Activated T-cell treated with anti-CD3 and anti-CD28 coated beads for 24 hours (primary cell): ENCODE data around the gene RPSA.
"Not testable (repeated sequence)": the region's sequence is repeated elsewhere in the genome, so short reads cannot be mapped to it uniquely, and the experiment has no call there.

Source experiments
- DNase-seq: peaks from one replicate; pipeline ENCODE4 v3.0.0-alpha.2; 2020; ENCODE audit warnings: low read depth

The RPSA gene

DNA sequence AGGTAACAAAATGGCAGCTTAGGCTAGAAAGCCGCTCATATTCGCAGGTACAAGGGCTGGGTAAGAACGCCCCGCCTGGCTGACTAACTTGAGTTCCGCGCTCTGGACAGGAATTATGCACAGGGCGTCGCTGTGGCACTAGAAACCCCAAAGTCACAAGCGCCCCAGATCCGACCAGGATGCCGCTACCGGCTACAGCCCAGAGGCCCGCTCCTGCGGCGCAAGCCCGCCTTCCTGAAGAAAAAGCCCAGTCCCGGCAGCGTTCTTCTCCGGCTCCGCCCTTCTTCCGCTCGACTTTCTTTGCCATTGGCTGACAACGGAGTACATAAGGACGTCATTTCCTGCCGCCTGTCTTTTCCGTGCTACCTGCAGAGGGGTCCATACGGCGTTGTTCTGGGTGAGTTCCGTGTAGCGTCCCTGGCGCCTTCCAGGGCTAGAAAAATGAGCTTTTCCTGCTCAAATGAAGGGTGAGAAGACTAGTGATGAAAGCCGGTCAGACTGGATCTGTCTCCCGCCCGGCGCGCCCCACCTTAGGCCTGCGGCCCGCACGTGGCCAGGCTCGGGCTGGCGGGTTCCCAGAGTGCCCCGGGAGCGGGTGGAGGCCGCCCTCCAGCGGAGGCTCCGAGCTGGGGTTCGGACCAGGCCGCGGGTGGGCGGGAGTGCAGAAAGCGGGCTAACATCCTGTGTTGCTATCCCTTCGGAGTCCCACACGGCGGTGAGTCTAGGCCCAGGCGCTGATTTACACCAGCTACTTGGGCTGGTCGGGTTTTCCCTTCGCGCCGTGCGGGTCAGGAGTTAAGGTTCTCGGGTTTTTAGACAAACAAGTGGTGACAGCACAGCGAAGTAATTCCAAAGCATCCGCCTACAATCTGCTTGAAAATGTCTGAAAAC, at the start of gene RPSA:
Gene RPSA (plus strand): TSS at position 353 of the 891 bp plus-strand sequence. CDS start 934 bp downstream, outside the sequence.
- peak; percentile 93 for DNase-seq

DNA sequence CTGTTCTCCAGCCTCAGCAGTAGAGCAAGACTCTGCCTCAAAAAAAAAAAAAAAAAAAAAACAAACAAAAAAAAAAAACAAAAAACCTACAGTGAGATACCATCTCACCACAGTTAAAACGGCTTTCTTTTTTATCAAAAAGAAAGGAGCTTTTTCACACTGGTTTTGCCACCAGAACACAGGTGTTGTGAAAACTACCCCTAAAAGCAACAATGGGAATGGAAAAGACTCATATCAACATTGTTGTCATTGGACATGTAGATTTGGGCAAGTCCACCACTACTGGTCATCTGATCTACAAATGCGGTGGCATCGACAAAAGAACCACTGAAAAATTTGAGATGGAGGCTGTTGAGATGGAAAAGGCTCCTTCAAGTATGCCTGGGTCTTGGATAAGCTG, 48.2 kb upstream of the RPSA start:
- no peak for DNase-seq

DNA sequence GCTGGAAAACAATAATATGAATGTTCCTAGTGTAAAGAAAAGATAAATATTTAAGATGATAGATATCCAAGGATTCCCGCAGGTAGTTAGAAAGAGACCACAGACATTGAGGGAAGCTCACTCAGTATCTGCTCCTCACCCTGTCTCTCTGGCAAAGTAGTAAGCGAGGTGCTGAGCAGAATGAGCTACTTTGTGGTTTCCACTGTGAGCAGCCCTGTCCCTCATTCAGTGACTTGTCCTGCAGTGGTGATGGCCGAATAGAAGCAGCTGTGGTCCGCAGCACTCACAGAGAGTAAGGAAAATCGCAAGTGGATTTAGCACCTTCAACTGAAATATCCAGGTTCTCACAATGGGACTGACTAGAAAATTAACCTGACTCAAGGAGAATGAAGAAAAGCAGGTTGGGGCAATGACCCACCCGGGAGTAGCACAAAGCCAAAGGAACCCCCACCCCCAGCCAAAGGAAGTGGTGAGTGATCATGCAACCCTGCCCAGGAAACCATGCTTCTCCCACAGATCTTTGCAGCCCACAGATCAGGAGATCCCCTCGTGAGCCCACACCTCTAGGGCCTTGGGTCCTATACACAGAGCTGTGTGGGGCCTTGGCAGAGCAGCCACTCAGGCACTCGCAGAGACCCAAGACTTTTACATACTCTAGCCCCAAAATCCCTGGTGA, 45.1 kb upstream of the RPSA start:
- peak; percentile 16 for DNase-seq

DNA sequence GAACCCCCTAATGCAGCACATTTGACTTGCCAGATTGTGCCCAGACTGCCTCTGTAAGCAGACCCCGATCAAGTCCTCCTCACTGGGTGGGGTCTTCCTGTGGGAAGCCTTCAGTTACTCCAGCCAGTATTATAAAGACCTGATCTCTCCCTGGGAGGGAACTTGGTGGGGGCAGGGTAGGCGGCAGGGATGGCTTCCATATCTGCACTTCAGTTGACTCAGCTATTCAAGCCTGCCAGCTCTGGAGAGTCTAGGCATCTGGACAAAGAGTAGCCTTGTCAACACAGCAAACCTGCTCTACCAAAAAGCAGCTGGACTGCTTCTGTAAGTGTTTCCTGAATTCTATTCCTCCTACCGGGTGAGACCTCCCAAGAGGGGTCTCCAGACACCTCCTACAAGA, 44.3 kb upstream of the RPSA start:
- no peak for DNase-seq

DNA sequence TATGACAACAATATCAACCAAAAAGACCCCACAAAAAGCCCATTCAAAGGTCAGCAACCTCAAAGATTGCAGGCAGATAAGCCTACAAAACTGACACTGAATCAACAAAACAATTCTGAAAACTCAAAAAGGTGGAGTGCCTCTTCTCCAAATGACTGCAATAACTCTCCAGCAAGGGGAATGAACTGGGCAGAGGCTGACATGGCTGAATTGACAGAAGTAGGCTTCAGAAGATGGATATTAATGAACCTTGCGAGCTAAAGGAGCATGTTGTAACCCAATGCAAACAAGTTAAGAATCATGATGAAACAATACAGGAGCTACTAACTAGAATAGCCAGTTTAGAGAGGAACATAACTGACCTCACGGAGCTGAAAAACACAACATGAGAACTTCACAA, 43.7 kb upstream of the RPSA start:
- DNase-seq = no peak

DNA sequence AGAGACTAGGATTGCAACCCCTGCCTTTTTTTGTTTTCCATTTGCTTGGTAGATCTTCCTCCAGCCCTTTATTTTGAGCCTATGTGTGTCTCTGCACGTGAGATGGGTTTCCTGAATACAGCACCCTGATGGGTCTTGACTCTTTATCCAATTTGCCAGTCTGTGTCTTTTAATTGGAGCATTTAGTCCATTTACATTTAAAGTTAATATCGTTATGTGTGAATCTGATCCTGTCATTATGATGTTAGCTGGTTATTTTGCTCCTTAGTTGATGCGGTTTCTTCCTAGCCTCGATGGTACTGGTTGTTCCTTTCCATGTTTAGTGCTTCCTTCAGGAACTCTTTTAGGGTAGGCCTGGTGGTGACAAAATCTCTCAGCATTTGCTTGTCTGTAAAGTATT, 36.1 kb upstream of the RPSA start:
- not testable (repeated sequence) for DNase-seq

DNA sequence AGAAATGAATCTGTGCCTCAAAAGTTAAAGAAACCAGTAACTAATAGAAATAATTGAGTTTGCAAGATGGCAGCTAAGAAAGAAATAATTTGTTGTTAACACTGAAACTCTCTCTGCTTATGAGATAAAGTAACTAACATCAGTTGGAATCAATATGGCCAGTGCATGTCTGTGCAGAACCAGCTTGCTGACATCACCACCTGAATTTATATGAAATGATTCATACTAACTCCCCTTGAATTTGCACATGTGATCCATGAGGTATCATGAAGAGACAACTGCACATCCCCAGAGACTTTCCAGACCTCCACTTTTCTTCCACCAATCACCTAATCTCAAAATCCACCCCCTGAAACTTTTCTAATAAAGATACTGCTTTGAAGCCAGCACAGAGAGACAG, 33.7 kb upstream of the RPSA start:
- no peak for DNase-seq

DNA sequence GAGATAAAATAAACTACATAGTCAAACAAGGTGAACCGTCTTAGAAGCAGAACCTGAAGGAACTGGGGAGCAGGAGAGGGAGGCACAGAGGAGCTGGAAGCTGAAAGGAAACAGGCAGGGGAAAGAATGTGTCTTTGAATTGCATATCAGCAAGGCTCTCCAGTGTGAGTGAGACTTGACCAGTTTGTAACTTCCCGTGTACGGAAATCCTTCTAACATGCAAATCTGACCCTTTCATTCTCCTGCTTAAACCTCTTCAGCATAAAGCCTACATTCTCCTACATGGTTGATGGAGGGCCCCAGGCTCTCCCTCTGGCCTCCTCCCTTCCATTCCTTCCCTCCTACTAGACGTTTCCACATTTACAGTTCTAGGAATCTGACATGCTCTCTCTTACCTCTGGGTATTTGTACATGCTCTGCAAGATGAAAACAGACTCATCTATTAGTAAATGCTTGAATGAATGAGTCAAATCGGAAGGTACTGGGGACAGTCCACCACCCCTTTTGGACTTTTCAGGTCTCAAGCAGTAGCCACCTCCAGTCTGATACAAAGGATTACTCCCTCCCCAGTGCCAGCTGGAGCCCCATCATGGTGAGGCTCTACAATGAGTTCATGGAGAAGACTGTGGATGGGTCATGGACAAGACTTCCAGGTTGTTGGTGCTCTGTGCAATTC, 29.4 kb upstream of the RPSA start:
- no peak for DNase-seq

DNA sequence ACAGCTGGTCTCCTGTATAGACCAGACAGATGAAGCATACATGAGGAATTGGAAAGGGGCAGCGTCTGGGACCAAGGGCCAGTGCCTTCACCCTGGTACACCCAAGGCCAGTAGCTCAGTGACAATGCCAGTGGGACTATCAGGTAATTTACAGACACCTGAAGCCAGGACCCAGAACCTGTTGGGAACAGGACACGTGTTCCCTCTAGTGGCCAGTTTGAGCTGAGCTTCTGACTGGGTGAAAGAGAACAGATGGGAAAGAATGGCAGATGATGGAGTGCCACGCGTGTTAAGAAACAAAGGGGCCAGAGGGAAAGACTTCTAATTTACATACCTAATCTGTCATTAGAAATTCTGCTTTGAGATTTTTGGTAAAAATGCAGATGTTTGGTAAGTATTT, 28.4 kb upstream of the RPSA start:
- peak; percentile 45 for DNase-seq

DNA sequence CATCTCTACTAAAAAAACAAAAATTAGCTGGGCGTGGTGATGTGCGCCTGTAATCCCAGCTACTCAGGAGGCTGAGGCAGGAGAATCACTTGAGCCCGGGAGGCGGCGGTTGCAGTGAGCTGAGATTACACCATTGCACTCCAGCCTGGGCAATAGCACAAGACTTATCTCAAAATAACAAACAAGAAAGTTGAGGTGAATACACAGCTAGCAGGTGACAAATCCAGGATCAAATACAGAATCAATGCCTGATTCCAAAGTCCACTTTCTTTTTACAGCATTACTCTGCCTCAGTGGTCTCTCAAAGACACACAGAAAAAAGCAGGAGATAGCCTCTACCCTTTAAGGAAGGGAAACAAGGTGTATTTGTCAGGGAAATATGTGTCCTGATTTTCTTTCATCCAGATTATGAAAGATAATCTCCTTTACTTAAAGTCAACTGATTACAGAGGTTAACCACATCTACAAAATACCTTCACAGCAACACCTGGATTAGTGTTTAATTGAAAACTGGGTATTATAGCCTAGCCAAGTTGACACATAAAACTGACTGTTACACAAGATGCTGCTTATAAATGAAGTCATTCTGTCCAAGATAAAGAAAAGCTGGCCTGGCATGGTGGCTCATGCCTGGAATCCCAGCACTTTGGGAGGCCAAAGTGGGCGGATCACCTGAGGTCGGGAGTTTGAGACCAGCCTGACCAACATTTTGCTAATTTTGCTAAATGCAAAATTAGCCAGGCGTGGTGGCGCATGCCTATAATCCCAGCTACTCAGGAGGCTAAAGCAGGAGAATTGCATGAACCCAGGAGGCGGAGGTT, 27.4 kb upstream of the RPSA start:
- DNase-seq = no peak

DNA sequence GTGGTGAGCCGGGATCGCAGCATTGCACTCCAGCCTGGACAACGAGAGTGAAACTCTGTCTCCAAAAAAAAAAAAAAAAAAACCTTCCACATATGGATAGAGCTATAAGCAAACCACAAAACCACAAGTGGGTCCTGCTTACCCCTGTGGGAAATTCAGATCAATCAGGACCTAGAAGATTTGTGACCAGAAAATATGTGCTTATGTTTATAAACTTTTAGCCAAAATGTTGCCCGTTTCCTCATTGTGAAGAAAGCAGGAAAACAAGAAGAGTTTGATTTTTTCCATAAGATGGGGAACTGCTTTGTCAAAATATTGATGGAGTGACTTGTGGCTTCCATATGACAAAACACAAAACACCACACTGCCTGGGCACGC, 26.8 kb upstream of the RPSA start:
- no peak for DNase-seq

DNA sequence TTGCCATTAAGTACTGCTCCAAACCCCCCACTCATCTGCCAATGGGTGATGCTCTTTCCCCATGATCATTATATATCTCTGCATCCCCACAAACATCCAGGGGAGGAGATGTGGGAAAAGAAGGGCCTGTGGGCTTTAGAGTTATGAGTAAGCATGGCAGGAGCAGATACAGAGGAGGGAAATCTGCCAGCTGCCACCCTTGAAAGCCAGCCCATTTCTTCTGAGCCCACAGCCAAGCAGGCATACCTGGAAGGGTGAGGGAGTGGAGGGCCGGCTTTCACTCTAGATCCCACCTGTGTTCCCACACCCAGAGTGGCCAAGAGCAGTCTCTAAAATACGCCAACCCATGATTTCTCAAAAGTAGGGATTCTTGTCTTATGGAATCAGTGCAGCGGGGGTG, 25.1 kb upstream of the RPSA start:
- DNase-seq = no peak

DNA sequence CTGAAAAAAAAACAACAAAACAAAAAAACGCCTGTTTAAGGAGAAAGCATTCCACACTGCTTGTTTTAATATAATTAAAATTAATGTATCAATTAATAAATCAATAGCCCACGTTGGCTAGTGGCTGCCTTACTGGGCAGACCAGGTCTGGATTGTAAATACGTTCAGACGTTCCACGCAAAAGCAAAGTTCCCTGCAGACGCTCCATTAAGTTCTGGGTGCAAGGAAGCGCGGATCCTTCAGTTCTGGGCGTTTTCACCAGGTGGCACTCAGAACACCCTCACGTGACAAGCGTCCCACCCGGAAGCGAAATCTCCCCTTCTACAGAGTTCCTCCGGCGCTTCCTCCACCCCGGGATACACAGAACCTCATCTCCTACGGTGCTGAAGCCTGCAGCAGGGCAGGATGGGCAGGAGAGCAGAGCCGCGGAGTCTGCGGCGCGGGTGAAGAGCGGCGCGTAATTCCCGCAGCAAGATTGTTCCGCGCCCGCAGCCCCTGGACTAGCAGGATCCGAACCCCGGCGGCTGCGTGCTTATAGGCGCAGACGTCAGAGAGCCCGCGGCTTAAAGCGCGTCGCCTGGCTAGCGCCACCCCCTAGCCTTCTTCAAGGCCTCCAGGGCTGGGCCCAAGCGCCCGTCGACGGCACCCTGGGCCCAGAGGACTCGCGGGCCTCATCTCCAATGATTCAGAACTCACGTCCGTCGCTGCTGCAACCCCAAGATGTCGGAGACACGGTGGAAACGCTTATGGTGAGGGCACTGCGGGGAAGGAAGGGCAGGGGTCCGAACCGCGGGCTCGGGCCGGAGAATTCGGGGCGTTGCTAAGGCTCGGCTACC, 23.3 kb upstream of the RPSA start, which contains the start of gene SLC25A38:
Gene SLC25A38 (plus strand): TSS at position 326 of the 836 bp plus-strand sequence. CDS start 355 bp downstream, at position 681.
- peak; percentile 74 for DNase-seq

DNA sequence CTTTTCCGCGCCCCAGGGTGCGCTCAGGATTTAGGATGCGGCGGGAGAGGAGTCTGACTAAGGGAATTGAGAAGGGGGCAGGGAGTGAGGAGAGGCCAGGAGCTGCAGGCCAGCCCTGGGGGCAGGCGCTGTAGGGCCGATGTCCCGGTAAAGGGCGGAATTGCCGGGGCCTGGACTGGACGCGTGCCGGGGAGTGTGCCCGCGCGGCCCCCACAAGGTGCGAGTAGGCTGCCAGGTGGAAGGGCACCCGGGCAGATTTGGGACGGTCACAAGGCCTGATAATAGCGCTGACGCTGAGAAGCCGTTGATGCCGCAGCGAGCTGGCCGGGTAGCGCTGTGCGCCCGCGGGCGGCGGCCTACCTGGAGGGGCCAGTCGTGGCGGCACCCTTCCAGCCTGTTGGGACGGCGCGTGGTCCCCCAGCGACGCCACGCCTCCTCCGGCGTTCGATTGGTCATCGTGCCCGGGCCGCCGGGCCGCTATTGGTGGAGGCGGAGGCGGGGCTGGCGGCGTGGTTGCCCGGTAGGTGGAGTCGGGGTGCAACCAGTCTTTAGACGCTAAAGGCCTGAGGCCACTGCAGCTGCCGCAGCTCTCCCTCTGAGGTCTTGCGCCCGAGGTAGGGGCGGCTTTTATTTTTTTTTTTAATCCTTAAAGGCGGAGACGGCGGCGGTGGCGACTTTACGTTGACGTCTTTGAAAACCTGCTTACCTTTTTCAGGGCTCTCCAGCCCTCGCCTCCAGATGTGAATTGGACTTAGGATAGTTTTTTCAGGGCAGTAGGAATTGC, 22.4 kb upstream of the RPSA start:
- peak; percentile 94 for DNase-seq

DNA sequence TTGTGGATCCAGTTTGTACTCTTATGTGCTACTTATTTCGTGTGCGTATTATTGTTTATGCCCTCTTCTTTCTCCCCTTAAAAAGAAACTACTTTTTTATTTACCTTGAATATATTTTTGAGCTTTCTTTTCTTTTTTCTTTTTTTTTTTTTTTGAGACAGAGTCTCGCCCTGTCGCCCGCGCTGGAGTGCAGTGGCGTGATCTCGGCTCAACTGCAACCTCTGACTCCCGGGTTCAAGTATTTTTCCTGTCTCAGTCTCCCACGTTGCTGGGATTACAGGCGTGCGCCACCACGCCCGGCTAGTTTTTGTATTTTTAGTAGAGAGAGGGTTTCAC, 21.9 kb upstream of the RPSA start:
- DNase-seq = no peak

DNA sequence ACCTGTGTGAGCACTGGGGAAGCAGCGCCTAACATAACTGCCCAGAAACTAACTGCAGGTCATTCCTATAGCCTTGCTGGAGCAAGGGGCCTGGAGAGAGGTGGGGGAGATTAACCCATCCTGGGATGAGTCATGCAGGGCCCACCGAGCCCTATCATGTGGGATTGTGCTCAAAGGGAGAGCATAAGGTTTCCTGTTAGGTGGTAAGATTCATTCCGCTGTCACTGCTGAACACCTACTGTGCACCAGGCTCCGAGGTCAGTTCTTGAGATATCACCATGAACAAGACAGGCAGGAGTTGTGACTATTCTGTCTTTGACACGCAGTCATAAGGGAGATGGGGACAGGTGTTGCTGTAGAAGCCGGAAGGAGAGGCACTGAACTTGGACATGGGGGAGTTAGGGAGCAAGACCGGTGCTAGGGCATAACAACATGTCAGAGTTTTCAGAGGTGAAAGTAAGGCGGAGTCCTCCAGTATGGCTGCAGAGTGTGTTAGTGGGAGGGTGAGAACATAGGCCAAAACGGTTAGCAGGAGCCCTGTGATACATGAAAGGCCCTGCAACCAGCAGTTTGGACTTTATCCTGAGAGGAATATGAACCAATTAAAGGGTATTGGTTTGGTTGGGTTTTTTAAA, 20.9 kb upstream of the RPSA start:
- no peak for DNase-seq

DNA sequence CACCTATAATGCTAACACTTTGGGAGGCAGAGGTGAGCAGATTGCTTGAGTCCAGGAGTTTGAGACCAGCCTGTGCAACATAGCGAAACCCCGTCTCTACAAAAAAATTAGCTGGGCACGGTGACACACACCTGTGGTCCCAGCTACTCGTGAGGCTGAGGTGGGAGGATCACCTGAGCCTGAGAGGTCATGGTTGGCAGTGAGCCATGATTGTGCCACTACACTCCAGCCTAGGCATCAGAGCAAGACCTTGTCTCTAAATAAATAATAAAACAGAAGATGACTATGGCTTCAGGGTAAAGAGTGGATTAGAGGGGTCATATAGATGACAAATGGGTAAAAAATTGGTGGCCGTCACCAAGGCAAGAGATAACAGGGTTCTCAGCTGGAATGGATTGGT, 20.2 kb upstream of the RPSA start:
- DNase-seq = no peak

DNA sequence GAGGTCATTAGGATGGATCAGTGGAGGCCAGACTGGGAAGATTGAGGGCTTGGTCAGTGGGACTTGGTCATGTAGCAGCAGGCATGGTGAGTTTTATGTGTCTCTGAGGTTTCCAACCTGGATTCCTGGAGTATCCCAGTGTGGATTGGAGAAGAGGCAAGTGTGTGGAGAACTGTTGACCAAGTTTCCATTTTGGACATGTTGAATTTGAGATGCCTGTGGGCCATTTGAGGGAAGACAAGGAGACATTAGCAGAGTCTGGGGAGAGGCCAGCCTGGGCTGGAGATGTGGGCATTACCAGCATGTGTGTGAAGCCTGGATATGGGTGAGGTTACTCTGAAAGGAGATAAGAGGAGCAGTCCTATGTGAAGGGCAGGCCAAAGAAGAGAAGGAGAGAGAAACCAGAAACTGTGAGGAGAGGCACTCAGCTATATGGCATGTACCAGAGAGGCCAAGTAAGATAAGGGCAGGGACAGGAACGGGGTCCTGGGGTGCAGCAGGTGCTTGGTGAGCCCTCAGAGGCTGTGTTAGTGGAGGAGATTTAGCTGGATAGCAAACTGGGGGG, 19.0 kb upstream of the RPSA start:
- DNase-seq = no peak

DNA sequence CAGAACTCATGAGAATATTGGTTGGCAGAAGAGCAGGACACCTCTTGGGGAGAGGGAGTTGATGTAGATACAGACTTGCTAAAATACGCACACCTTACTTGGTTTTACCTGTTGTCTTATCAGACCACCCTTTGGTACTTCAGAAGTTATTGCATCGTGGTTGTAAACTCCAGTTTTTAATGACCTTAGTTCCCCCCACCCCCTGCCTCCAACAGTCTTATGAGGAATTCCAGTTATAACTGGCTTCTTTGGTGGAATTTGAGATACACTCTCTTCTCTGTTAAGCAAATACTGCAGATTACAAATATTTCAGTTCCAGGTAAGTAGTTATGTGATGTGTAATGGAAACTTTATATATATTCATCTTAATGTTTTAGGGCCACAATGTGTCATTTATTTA, 18.4 kb upstream of the RPSA start:
- DNase-seq = no peak
